HCT116 (cell line): ENCODE data around the gene LUZP2. TPM values are rescaled to one million over a fixed set of nuclear protein-coding genes. Genes with fewer than 3 reads are reported as not detected.

Source experiments
- ATAC-seq: fragments of 200-7000 bp; cut with Tn5 transposase; 2 replicates; pipeline ENCODE4 v1.9.1; 2020; ENCODE audit warnings: mild to moderate bottlenecking, moderate library complexity
- BruUV-seq: library from RNA; stranded (reverse); fragments of 400-500 nt; replicated peaks from 2 replicates; lab custom pipeline; 2021; lab: Mats Ljungman, UMichigan
- CTCF ChIA-PET: fragments of 300-600 bp; sonication (Branson Sonifier 250); formaldehyde crosslinking; loops from one replicate; lab custom pipeline; 2021; ENCODE audit warnings: antibody characterized with exemption; lab: Charles Lee
- POLR2A ChIA-PET: fragments of 300-600, 350-600 bp; sonication (Branson Sonifier 250); formaldehyde crosslinking; loops from one replicate; lab custom pipeline; 2021; ENCODE audit warnings: antibody characterized with exemption; lab: Charles Lee
- RAD21 ChIA-PET, 2 experiments: fragments of 300-600 bp; sonication (Branson Sonifier 250); formaldehyde crosslinking; loops; one replicate each; lab custom pipeline; 2023; ENCODE audit warnings: low total read pairs in 2 of 2; ENCODE audit not compliant: uncharacterized antibody in 2 of 2, unreplicated experiment in 2 of 2, low non-redundant PET in 1 of 2; lab: Charles Lee
- DNase-seq: peaks from one replicate; pipeline ENCODE4 v3.0.0-alpha.2; 2010; ENCODE audit warnings: low read depth, low spot score
- H2AFZ ChIP-seq: fragments of 200-600 bp; shearing (Covaris generic), sonication (generic); 2 replicates; pipeline ENCODE4 v1.6.1; 2017; ENCODE audit warnings: low read depth, mixed run types, mixed read lengths, antibody characterized with exemption, low read length; ENCODE audit not compliant: poor library complexity, severe bottlenecking
- H3K27ac ChIP-seq: 2 replicates; pipeline ENCODE4 v1.5.1; 2012; ENCODE audit warnings: low read depth, low read length
- H3K27me3 ChIP-seq: fragments of 200-600 bp; sonication (generic); 2 replicates; pipeline ENCODE4 v1.6.1; 2016; ENCODE audit warnings: mixed run types, low read length, mixed read lengths; ENCODE audit not compliant: insufficient read depth
- H3K36me3 ChIP-seq, 2 experiments: fragments of 200-500 bp in 1 of 2; fragments of 200-600 bp in 1 of 2; sonication (Bioruptor generic) in 1 of 2; sonication (generic) in 1 of 2; 2 replicates each; pipeline versions ENCODE4 v1.5.1 to v1.6.1; 2014 to 2016; ENCODE audit warnings: low read length in 2 of 2, inconsistent platforms in 1 of 2, mixed read lengths in 1 of 2, mixed run types in 1 of 2; ENCODE audit not compliant: insufficient read depth in 2 of 2, control insufficient read depth in 1 of 2
- H3K4me1 ChIP-seq, 2 experiments: fragments of 200-600 bp in 1 of 2; sonication (generic) in 1 of 2; 2 replicates each; pipeline versions ENCODE4 v1.5.1 to v1.6.1; 2012 to 2017; ENCODE audit warnings: low read length in 2 of 2, inconsistent platforms in 1 of 2, mild to moderate bottlenecking in 1 of 2, mixed read lengths in 1 of 2, mixed run types in 1 of 2, moderate library complexity in 1 of 2; ENCODE audit not compliant: insufficient read depth in 2 of 2, control insufficient read depth in 1 of 2
- H3K4me2 ChIP-seq: fragments of 200-600 bp; sonication (generic); 2 replicates; pipeline ENCODE4 v1.6.1; 2017; ENCODE audit warnings: mixed run types, low read length, mixed read lengths
- H3K4me3 ChIP-seq, 2 experiments: fragments of 200-600 bp in 1 of 2; sonication (generic) in 1 of 2; replicated peaks in 1 of 2; 2 replicates each; pipeline ENCODE4 v1.5.1; 2011 to 2016; ENCODE audit warnings: low read length in 2 of 2, control low read depth in 1 of 2, low read depth in 1 of 2, mild to moderate bottlenecking in 1 of 2, mixed read lengths in 1 of 2, mixed run types in 1 of 2
- H3K79me2 ChIP-seq: fragments of 200-600 bp; sonication (generic); 2 replicates; pipeline ENCODE4 v1.6.1; 2017; ENCODE audit warnings: mild to moderate bottlenecking, mixed run types, low read length, moderate library complexity, mixed read lengths; ENCODE audit not compliant: insufficient read depth
- H3K9ac ChIP-seq: fragments of 200-600 bp; sonication (generic); 2 replicates; pipeline ENCODE4 v1.6.1; 2016; ENCODE audit warnings: low read length, mixed read lengths
- H3K9me2 ChIP-seq: fragments of 200-600 bp; sonication (generic), shearing (Covaris generic); 2 replicates; pipeline ENCODE4 v1.6.1; 2017; ENCODE audit warnings: mixed run types, mild to moderate bottlenecking, moderate library complexity; ENCODE audit not compliant: insufficient read depth
- H3K9me3 ChIP-seq, 2 experiments: fragments of 200-500 bp in 1 of 2; fragments of 200-600 bp in 1 of 2; sonication (Bioruptor generic) in 1 of 2; sonication (generic) in 1 of 2; 2 replicates each; pipeline ENCODE4 v1.6.1; 2014 to 2017; ENCODE audit warnings: low read length in 2 of 2, mixed read lengths in 2 of 2, inconsistent platforms in 1 of 2, low read depth in 1 of 2, mild to moderate bottlenecking in 1 of 2, mixed run types in 1 of 2, moderate library complexity in 1 of 2; ENCODE audit not compliant: control insufficient read depth in 1 of 2, insufficient read depth in 1 of 2
- H4K20me1 ChIP-seq: fragments of 200-600 bp; sonication (generic), shearing (Covaris generic); 2 replicates; pipeline ENCODE4 v1.6.1; 2017; ENCODE audit warnings: mixed run types, mild to moderate bottlenecking, moderate library complexity; ENCODE audit not compliant: insufficient read depth
- CEBPB ChIP-seq: IDR thresholded peaks from 2 replicates; pipeline ENCODE4 v1.6.1; 2012; ENCODE audit warnings: low read depth
- CTCF ChIP-seq, 3 experiments: fragments of 200-600 bp in 1 of 3; sonication (generic) in 1 of 3; IDR thresholded peaks in 2 of 3; conservative IDR thresholded peaks in 1 of 3; 2 replicates each; pipeline ENCODE4 v1.5.1; 2012 to 2017; ENCODE audit warnings: low read depth in 2 of 3, low read length in 2 of 3, antibody characterized with exemption in 1 of 3, borderline replicate concordance in 1 of 3, control low read depth in 1 of 3, mild to moderate bottlenecking in 1 of 3, mixed read lengths in 1 of 3, mixed run types in 1 of 3, moderate library complexity in 1 of 3; ENCODE audit not compliant: insufficient read depth in 1 of 3
- FOSL1 ChIP-seq: IDR thresholded peaks from 2 replicates; pipeline ENCODE4 v1.6.1; 2012; ENCODE audit warnings: low read depth
- MAX ChIP-seq: IDR thresholded peaks from 2 replicates; pipeline ENCODE4 v1.6.1; 2012
- POLR2A ChIP-seq: IDR thresholded peaks from 2 replicates; pipeline ENCODE4 v1.7.0; 2011; ENCODE audit warnings: borderline replicate concordance; ENCODE audit not compliant: insufficient read depth, insufficient read length; ENCODE audit errors: extremely low read depth
- REST ChIP-seq: IDR thresholded peaks from 2 replicates; pipeline ENCODE4 v1.6.1; 2012; ENCODE audit warnings: low read depth
- SIN3A ChIP-seq: IDR thresholded peaks from 2 replicates; pipeline ENCODE4 v1.6.1; 2012; ENCODE audit warnings: low read depth
- SRF ChIP-seq: IDR thresholded peaks from 2 replicates; pipeline ENCODE4 v1.6.1; 2012; ENCODE audit warnings: low read depth
- YY1 ChIP-seq: IDR thresholded peaks from 2 replicates; pipeline ENCODE4 v1.6.1; 2011; ENCODE audit warnings: low read length, low read depth, moderate library complexity, mild to moderate bottlenecking; ENCODE audit not compliant: insufficient replicate concordance; ENCODE audit errors: extremely low read depth
- ZBTB33 ChIP-seq: IDR thresholded peaks from 2 replicates; pipeline ENCODE4 v1.6.1; 2011; ENCODE audit warnings: mild to moderate bottlenecking, low read length, moderate library complexity; ENCODE audit not compliant: insufficient replicate concordance; ENCODE audit errors: extremely low read depth
- ZFX ChIP-seq: fragments of 450-650 bp; IDR thresholded peaks from 2 replicates; pipeline ENCODE4 v1.6.1; 2017
- ZNF274 ChIP-seq: fragments of 200-500 bp; sonication (Bioruptor generic); IDR thresholded peaks from 2 replicates; pipeline ENCODE4 v1.6.1; 2014; ENCODE audit warnings: mild to moderate bottlenecking, low read depth, low read length, inconsistent platforms
- intact Hi-C: fragments of 100-400 bp; cut with micrococcal nuclease; formaldehyde crosslinking; loops from 2 replicates; pipeline ENCODE4 v1.10.0; 2022
- total RNA-seq: library from RNA; stranded (reverse); gene quantifications from one replicate; pipeline ENCODE4 v1.2.1, GENCODE V29; 2021; ENCODE audit not compliant: unreplicated experiment

Gene LUZP2
- total RNA-seq, 1 experiment from 2014 or later, result not detected

GRCh38 chr11:24844406-24844805 lies 347.6 kb downstream of the LUZP2 start:
- Histone ChIP-seq H3K9me2 (no peaks in the 10 kb centered on the region), H3K4me3 (no peak overlapping the region), H2AFZ (no peak overlapping the region), H3K27me3 (no peaks in the 10 kb centered on the region), H3K9me3 (peaks cover 3 to 6% of the 10 kb centered on the region in 2 experiments; a peak in 3 of 4 replicates), H3K36me3 (no peaks in the 10 kb centered on the region), H3K79me2 (no peaks in the 10 kb centered on the region), H3K4me2 (no peak overlapping the region), H4K20me1 (no peaks in the 10 kb centered on the region), H3K27ac (no peak overlapping the region), H3K9ac (no peak overlapping the region), H3K4me1 (no peaks in the 10 kb centered on the region)
- no peak for TF ChIP-seq ZNF274
- ATAC-seq (no peak), DNase-seq (no peak)
- CTCF ChIA-PET, result no interaction called here
- RAD21 ChIA-PET, result no interaction called here
- BruUV-seq, result no TSS peak
- intact Hi-C loops, result no loop called here
- POLR2A ChIA-PET, result no interaction called here

GRCh38 chr11:24848857-24849256 lies 352.0 kb downstream of the LUZP2 start:
- Histone ChIP-seq H3K79me2 (no peaks in the 10 kb centered on the region), H3K4me1 (no peaks in the 10 kb centered on the region), H3K9ac (no peak overlapping the region), H3K4me2 (no peak overlapping the region), H3K36me3 (no peaks in the 10 kb centered on the region), H3K9me3 (no peaks in the 10 kb centered on the region; a peak in 2 of 4 replicates), H3K27me3 (no peaks in the 10 kb centered on the region), H3K4me3 (no peak overlapping the region), H2AFZ (no peak overlapping the region), H3K27ac (no peak overlapping the region), H4K20me1 (no peaks in the 10 kb centered on the region), H3K9me2 (no peaks in the 10 kb centered on the region)
- no TSS peak for BruUV-seq
- intact Hi-C loops, result no loop called here
- DNase-seq (no peak), ATAC-seq (no peak)
- ChIA-PET CTCF (no interaction called here), RAD21 (no interaction called here), POLR2A (no interaction called here)
- TF ChIP-seq ZFX (no peak), ZBTB33 (no peak), SRF (no peak), ZNF274 (no peak), POLR2A (no peak), MAX (no peak), SIN3A (no peak), REST (no peak), CTCF (IDR thresholded peaks at IDR 0.05 in 2 of 3, conservative IDR thresholded peaks at IDR 0.05 in 1 of 3; ENCODE audit: borderline replicate concordance in 1 of 3, insufficient read depth in 1 of 3, low read depth in 2 of 3, low read length in 2 of 3) (no peak), YY1 (no peak), CEBPB (no peak), FOSL1 (no peak)
